Myocyte (in vitro differentiated cells): ENCODE results near the gene TRAF2. TPM values are rescaled to one million over a fixed set of nuclear protein-coding genes. Genes with fewer than 3 reads are reported as not detected.
A peak's percentile ranks its signal among the peaks of the same experiment; 100 is the strongest.

Experiments
- DNase-seq: peaks from one replicate; pipeline ENCODE4 v3.0.0-alpha.2; 2012; ENCODE audit warnings: low read depth
- total RNA-seq: library from RNA; depleted of rRNA; stranded (reverse); fragments of >200 nt; gene quantifications from 2 replicates; pipeline ENCODE4 v1.2.3, GENCODE V29; 2014

Gene TRAF2
- total RNA-seq, 1 donor from 2014 or later: 7.0 TPM

DNA sequence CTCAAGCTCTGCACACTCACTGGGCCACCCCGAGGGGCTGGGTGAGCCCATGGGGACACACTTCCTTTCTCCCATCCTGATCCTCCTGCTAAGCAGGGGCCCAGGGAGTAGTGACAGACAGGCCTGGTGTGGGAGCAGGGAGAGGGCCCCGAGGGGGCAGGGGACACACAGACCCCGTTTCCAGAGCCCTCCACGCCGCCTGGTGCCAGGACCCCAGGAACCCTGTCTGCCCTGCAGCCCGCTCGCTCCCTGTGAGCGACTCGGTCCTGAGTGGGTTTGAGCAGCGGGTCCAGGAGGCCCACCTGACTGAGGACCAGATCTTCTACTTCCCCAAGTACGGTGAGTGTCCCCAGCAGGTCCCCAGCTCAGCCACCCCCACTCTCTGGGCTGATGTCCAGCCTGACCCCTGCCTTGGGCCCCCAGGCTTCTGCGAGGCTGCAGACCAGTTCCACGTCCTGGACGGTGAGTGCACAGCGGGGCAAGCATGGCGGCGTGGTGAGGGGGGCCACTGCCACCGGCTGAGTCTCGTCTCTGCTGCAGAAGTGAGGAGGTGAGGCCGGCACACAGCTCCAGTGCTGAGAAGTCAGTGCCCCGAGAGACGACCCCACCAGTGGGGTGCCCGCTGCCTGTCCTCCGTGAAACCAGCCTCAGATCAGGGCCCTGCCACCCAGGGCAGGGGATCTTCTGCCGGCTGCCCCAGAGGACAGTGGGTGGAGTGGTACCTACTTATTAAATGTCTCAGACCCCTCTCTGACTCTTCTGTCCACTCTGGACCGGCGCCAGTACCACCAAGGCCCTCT lies 60.1 kb downstream of the TRAF2 start:
- DNase-seq: no peak

DNA sequence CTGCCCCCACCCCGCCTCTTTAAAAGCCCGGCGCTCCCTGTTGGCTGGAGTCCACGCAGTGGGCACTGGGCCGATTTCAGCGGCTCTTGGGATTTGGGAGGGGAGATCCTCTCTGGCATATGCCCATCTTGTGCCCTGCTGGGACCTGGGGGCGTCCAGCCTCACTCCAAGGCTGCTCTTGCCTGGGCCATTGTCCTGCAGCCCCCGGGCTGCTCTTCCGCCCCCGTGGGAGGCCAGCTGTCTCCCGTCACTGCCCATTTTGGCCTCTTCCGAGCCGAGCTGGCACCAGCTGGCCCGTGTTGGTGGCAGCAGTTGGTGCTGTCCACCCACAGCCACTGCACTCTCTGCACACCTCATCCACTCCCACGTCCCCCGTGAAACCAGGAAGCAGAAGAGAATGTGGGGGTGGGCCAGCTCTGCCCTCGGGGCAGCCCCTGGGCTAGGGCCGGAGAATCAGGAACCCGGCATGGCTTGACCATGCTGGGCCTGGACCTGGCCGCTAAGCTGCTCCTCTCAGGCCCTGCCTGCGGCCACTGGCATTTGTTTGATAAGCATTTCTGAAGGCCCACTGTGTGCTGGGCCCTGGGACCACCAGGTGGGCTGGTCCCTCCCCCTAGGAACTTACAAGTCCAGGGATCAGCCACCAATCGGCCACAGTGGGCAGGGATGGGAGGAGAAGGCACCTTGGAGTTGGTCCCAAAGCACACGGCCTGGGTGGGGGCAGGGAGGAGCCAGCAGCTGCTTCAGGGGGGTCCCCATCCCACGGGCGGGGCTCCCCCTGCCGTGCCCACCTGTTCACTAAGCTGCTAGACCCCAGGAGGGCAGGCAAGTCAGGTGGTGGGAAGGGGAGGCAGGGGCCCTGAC lies 60.9 kb downstream of the TRAF2 start:
- DNase-seq: peak; percentile 74

GRCh38 chr9:136947955-136948510 lies 61.7 kb downstream of the TRAF2 start:
- peak; percentile 74 for DNase-seq

DNA sequence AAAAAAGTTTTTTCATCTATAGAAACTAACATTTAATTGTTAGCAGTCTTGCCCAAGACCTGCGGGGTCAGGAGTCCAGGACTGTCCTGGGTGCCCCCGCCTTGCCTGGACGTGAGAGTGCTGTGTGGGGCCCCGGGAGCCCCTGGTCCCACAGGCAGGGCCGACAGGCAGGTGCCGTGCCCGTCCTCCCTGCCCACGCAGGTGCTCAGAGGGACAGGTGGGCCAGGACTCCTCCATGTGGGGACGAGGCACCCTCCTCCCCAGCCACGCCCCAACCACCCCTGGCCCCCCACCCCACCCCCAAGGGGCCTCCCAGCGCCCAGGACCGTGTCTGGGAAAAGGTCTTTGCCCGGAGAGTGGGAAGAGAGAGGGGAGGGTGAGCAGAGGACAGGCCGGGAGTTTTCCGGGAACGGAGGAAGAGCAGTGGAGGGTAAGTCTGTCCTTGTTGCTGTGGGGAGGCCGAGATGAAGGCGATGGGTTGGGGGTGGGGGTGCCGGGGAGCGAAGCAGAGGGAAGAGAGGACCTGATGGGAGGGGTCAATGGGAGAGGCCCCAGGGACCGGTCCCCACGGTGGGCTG lies 63.0 kb downstream of the TRAF2 start:
- no peak for DNase-seq

- DNase-seq: peak; percentile 90
These were observed 63.7 kb downstream of the TRAF2 start for GRCh38 chr9:136949817-136950655.

DNA sequence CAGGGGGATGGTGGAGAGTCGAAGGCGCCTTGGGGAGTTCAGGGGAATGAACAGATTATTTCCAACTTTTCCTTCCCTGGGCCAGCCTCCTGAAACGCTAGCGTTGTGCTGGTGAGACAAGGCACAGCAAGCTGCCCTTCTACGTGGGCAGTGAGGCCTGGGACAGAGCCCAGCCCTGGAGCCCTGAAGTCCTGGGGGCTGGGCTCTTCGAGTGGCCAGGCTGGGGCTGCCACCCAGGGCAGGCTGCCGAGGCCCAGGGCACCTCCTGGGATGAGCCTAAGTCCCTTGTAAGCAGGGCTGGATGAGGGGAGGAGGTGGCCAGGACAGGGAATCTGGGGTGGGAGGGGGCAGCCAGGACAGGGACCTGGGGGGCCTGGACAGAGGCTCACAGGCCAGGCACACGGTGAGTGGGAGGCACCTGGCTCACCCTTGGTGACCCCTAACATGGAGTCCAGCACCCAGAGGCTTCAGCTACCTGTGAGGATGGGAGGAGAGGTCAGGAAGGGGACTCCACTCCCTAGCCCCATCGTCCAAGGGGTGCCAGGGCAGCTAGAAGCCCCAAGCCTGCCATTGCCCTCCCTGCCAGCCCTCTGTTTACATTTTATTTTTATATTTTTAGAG lies 64.5 kb downstream of the TRAF2 start:
- DNase-seq: no peak

GRCh38 chr9:136951541-136952320 lies 65.4 kb downstream of the TRAF2 start, which contains the start of gene LCN12:
Gene LCN12, plus strand, starts transcription at chr9:136952273. Its CDS starts 55 bp downstream, at chr9:136952328.
- DNase-seq: no peak

- no peak for DNase-seq
These were observed 66.1 kb downstream of the TRAF2 start for GRCh38 chr9:136952321-136952850.

DNA sequence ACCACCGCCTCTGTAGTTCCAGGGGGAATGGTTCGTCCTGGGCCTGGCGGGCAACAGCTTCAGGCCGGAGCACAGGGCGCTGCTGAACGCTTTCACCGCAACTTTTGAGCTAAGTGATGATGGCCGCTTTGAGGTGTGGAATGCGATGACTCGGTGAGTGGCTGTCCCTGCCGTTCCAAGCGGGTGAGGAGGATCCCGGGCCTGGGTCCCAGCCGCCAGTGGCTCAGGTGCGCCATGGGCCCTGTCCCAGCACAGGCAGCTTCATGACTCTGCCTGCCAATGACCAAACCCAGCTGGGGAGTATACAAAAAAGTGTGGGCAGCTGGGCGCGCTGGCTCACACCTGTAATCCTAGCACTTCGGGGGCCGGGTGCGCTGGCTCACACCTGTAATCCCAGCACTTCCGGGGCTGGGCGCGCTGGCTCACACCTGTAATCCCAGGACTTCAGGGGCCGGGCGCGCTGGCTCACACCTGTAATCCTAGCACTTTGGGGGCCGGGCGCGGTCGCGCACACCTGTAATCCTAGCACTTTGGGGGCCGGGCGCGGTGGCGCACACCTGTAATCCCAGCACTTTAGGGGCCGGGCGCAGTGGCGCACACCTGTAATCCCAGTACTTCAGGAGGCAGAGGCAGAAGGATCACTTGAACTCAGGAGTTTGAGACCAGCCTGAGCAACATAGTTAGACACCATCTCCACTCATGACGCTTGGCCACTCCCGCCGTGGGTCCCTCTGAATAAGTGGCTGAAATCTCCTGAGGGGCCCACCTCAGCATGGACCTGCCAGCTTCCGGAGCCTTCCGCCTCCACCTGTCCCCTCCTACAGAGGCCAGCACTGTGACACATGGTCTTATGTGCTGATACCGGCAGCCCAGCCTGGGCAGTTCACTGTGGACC lies 66.8 kb downstream of the TRAF2 start:
- DNase-seq: no peak

DNA sequence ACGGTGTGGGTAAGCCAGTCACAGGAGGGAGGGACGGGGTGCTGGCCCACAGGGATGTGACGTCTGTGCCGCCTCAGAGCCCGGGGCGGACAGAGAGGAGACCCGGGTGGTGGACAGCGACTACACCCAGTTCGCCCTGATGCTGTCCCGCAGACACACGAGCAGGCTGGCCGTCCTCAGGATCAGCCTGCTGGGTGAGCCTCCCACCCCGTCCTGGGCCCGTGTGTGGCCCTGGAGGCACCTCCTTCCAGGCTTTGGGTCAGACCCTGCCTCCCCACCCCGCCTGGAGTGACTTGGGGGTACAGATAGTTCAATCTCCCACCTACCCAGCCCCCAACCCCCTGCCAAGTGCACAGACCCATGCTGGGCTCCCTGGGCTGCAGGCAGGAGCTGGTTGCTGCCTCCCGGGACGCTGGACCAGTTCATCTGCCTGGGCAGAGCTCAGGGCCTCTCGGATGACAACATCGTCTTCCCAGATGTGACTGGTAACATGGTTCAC lies 67.5 kb downstream of the TRAF2 start:
- DNase-seq: no peak

DNA sequence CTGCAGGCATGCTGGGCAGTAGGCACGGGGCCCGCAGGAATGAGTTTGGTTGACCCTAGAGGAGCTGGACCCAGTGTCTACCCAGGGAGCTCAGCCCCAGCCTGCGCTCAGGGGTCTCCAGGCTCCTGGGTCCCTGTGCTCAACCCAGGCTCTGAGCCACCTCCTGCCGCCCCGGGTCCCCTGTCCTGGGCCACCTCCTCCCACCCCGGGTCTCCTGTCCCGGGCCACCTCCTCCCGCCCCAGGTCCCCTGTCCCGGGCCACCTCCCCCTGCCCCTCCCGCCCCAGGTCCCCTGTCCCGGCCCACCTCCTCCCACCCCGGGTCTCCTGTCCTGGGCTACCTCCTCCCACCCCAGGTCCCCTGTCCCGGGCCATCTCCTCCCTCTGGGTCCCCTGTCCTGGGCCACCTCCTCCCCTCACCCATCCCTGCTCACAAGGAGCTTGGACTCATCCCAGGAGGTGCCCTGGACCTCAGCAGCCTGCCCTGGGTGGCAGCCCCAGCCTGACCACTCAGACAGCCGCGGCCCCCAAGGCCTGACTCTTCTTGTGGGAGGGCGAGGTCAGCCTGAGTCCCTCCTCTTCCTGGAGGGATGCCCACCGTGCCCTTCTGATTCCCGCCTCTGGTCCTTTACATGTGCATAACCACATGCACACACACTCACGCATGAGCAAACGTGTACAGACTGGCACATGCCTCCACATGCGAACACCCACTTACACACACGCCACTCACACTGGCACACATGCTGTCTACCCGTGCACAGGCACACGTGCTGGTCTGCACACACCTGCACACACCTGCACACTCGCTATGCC lies 68.2 kb downstream of the TRAF2 start:
- DNase-seq: no peak

- DNase-seq: no peak
These were observed 69.1 kb downstream of the TRAF2 start for GRCh38 chr9:136955202-136955942.

DNA sequence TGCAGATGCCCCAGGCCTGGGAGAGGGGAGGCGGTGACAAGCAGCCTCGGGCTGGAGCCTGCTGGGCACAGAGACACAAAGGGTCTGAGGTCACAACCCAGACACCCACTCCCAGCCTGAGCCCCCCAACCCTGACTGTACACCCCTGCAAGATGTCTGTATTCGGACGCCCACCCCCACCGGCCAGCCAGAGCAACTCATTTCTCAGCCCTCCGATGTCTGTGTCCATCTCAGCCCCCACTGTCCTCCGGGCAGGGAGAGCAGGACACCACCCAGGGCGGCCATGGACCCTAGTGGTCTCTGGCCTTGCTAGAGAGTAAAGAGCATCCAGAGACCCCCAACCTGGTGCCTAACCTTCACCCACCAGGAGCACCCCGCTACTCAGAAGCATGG lies 69.6 kb downstream of the TRAF2 start:
- no peak for DNase-seq

- DNase-seq: no peak
These were observed 70.3 kb downstream of the TRAF2 start for GRCh38 chr9:136956604-136957003.

GRCh38 chr9:136957461-136957860 lies 71.1 kb downstream of the TRAF2 start:
- no peak for DNase-seq

GRCh38 chr9:136957901-136958300 lies 71.6 kb downstream of the TRAF2 start:
- DNase-seq: no peak
